Ovary (tissue), 3 donors: Measurements from ENCODE around the gene ABRAXAS1.

Source experiments
- POLR2A ChIP-seq: fragments of 450-650 bp; IDR thresholded peaks from one replicate; pipeline ENCODE4 v1.6.1; 2017; ENCODE audit warnings: antibody characterized with exemption, mild to moderate bottlenecking, moderate library complexity
- TF ChIP-seq, protein P1 (sequence below), 3 donors: fragments of 450-650 bp in 2 of 3; fragments of 200-600 bp in 1 of 3; IDR thresholded peaks; one replicate each; pipeline versions ENCODE4 v1.5.1 to v1.8.0; 2016 to 2022; ENCODE audit warnings: antibody characterized with exemption in 3 of 3, mild to moderate bottlenecking in 1 of 3
- donor health status: DM: no; HTN: no; CAD: no.

DNA sequence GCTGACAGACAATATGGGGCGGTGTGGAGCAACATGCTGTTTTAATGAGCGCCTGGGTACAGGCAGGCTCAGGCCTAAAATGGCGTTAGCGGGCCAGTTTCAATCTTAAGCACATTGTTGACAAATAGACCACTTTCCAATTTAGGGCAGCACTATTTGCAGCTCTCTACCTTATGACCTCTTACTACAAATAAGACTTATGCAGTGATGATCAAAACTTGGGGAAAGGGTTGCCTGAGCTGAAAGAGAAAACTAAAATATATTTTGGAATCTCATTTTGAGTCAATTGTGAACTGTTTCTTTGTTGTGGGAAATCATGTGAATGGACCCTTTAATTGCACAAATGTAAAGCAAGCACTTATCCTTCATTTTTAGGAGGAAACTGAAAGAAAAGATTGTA, 25.5 kb upstream of the ABRAXAS1 start:
- TF ChIP-seq, protein P1, sequence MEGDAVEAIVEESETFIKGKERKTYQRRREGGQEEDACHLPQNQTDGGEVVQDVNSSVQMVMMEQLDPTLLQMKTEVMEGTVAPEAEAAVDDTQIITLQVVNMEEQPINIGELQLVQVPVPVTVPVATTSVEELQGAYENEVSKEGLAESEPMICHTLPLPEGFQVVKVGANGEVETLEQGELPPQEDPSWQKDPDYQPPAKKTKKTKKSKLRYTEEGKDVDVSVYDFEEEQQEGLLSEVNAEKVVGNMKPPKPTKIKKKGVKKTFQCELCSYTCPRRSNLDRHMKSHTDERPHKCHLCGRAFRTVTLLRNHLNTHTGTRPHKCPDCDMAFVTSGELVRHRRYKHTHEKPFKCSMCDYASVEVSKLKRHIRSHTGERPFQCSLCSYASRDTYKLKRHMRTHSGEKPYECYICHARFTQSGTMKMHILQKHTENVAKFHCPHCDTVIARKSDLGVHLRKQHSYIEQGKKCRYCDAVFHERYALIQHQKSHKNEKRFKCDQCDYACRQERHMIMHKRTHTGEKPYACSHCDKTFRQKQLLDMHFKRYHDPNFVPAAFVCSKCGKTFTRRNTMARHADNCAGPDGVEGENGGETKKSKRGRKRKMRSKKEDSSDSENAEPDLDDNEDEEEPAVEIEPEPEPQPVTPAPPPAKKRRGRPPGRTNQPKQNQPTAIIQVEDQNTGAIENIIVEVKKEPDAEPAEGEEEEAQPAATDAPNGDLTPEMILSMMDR (IDR thresholded peaks at IDR 0.05), result no peak
- TF ChIP-seq POLR2A, result no peak
